HEK293T (cell line): Measurements from ENCODE around the gene IGFBPL1.

Experiments
- CTCF ChIA-PET: fragments of 350-600 bp; formaldehyde crosslinking; extraction: SDS; loops from one replicate; lab custom pipeline; 2021; ENCODE audit warnings: antibody characterized with exemption, inconsistent platforms; lab: Yijun Ruan, JAX
- POLR2A ChIA-PET: fragments of 350-600 bp; formaldehyde crosslinking; extraction: SDS; loops from one replicate; lab custom pipeline; 2020; ENCODE audit warnings: antibody characterized with exemption, inconsistent platforms; lab: Yijun Ruan, JAX
- DNase-seq: peaks from one replicate; pipeline ENCODE4 v3.0.0; 2012; ENCODE audit warnings: mixed read lengths; ENCODE audit errors: extremely low spot score
- ARNT ChIP-seq: fragments of 450-650 bp; IDR thresholded peaks from 2 replicates; pipeline ENCODE4 v1.6.1; 2017; ENCODE audit warnings: mild to moderate bottlenecking
- BHLHE40 ChIP-seq: fragments of 450-650 bp; IDR thresholded peaks from 2 replicates; pipeline ENCODE4 v1.6.1; 2016; ENCODE audit warnings: mild to moderate bottlenecking, moderate library complexity, borderline replicate concordance
- CTBP1 ChIP-seq: fragments of 450-650 bp; IDR thresholded peaks from 2 replicates; pipeline ENCODE4 v1.6.1; 2016; ENCODE audit warnings: borderline replicate concordance
- ELF4 ChIP-seq: fragments of 450-650 bp; IDR thresholded peaks from 2 replicates; pipeline ENCODE4 v1.6.1; 2017; ENCODE audit warnings: antibody characterized with exemption
- FOXA1 ChIP-seq: fragments of 450-650 bp; IDR thresholded peaks from 2 replicates; pipeline ENCODE4 v1.6.1; 2016; ENCODE audit warnings: mild to moderate bottlenecking
- FOXK2 ChIP-seq: fragments of 450-650 bp; IDR thresholded peaks from 2 replicates; pipeline ENCODE4 v1.6.1; 2016; ENCODE audit warnings: mild to moderate bottlenecking
- FOXM1 ChIP-seq: fragments of 450-650 bp; IDR thresholded peaks from 2 replicates; pipeline ENCODE4 v1.6.1; 2017; ENCODE audit warnings: mild to moderate bottlenecking, borderline replicate concordance
- HDGF ChIP-seq: fragments of 450-650 bp; IDR thresholded peaks from 2 replicates; pipeline ENCODE4 v1.6.1; 2017; ENCODE audit warnings: antibody characterized with exemption, borderline replicate concordance
- L3MBTL2 ChIP-seq: fragments of 450-650 bp; conservative IDR thresholded peaks from 2 replicates; pipeline ENCODE4 v1.6.1; 2016; ENCODE audit warnings: mild to moderate bottlenecking
- LEF1 ChIP-seq: fragments of 450-650 bp; IDR thresholded peaks from 2 replicates; pipeline ENCODE4 v1.6.1; 2017; ENCODE audit warnings: mild to moderate bottlenecking, borderline replicate concordance
- NFRKB ChIP-seq: fragments of 450-650 bp; IDR thresholded peaks from 2 replicates; pipeline ENCODE4 v1.6.1; 2016; ENCODE audit warnings: mild to moderate bottlenecking, moderate library complexity
- SP1 ChIP-seq: fragments of 450-650 bp; IDR thresholded peaks from 2 replicates; pipeline ENCODE4 v1.6.1; 2017
- SUZ12 ChIP-seq: fragments of 450-650 bp; IDR thresholded peaks from 2 replicates; pipeline ENCODE4 v1.6.1; 2016; ENCODE audit warnings: mild to moderate bottlenecking
- TARDBP ChIP-seq: fragments of 450-650 bp; IDR thresholded peaks from 2 replicates; pipeline ENCODE4 v1.6.1; 2016
- ZNF384 ChIP-seq: fragments of 450-650 bp; IDR thresholded peaks from 2 replicates; pipeline ENCODE4 v1.6.1; 2016
- TF ChIP-seq, protein P1 (sequence below): fragments of 450-650 bp; IDR thresholded peaks from 2 replicates; pipeline ENCODE4 v1.6.1; 2016

Gene IGFBPL1

GRCh38 chr9:38418366-38418765 lies 5.9 kb downstream of the IGFBPL1 start:
- POLR2A ChIA-PET, result interaction anchor here (0.9 kb wide), 1 partner anchor 30 kb away, joined by 3 read pairs; no protein-coding TSS in a partner anchor
- DNase-seq, result no peak
- CTCF ChIA-PET, result no interaction called here
- no peak for TF ChIP-seq HDGF
- TF ChIP-seq ZNF384, result no peak

DNA sequence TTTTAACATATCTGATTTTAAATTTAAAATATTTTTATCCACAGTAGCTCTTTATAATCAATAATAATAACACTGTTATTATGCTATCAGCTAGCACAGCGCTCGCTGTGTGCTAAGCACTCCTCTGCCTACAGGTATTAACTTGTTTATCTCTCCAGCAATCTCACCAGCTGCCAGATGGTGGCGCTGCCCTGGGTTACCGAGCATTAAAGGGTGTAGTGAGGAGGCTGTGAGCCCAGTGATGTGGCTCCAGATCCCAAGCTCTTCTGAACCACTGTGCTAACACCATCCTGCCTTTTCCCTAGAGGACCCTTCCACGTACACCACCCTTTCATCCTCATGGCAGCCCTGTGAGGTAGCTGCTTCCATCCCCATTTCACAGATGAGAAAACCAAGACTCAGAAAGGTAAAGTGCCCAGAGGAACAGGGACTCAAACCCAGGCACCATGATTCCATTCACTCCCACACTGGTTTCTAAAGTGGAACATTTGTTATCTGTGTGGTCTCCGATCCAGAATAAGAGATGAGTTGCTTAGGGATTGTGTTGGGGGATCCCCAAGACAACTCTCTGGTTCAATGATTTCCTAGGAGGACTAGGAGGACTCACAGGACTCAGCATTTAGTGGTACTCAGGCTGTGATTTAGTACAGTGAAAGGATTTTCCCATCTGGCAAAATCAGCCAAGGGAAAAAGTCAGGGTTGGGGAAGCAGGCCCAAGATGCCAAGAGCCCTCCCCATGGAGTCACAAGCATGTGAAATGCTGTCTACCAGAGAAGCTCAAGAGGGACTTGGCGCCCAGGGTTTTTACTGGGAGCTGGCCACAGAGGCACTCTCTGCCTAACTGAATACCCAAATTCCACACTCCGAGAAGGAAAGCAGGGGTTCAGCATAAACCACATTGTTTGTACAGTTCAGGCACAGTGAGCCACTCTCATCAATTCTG lies 7.0 kb downstream of the IGFBPL1 start:
- DNase-seq, result peak; percentile 67
- POLR2A ChIA-PET, result no interaction called here
- TF ChIP-seq TARDBP (no peak), FOXA1 (no peak), FOXM1 (no peak), NFRKB (no peak), L3MBTL2 (no peak), SUZ12 (no peak), FOXK2 (no peak), CTBP1 (no peak), ELF4 (no peak), LEF1 (no peak), SP1 (no peak), ARNT (no peak), ZNF384 (no peak), HDGF (no peak)
- TF ChIP-seq, protein P1, sequence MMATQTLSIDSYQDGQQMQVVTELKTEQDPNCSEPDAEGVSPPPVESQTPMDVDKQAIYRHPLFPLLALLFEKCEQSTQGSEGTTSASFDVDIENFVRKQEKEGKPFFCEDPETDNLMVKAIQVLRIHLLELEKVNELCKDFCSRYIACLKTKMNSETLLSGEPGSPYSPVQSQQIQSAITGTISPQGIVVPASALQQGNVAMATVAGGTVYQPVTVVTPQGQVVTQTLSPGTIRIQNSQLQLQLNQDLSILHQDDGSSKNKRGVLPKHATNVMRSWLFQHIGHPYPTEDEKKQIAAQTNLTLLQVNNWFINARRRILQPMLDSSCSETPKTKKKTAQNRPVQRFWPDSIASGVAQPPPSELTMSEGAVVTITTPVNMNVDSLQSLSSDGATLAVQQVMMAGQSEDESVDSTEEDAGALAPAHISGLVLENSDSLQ, result no peak
- CTCF ChIA-PET, result interaction anchor here (0.6 to 1.7 kb wide), 6 partner anchors 18 to 585 kb away, joined by 3 to 8 read pairs (median 3); no protein-coding TSS in a partner anchor

DNA sequence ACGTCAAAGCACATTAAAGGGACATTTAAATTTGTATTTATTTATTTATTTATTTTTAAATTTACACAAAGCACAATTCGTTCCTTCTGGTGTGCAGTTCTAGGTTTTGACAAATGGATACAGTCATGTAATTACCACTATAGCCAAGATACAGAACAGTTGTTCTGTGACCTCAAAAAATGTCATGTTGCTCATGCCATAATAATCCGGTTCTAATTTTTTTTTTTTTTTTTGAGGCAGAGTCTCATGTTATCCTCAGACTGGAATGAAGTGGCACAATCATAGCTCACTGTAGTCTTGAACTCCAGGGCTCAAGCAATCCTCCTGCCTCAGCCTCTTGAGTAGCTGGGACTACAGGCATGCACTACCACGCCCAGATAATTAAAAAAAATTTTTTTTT lies 7.8 kb downstream of the IGFBPL1 start:
- POLR2A ChIA-PET, result no interaction called here
- no peak for DNase-seq

GRCh38 chr9:38415856-38416255 lies 8.4 kb downstream of the IGFBPL1 start:
- DNase-seq, result no peak
- POLR2A ChIA-PET, result no interaction called here
- CTCF ChIA-PET, result no interaction called here
- no peak for TF ChIP-seq CTBP1
- TF ChIP-seq LEF1, result no peak
- no peak for TF ChIP-seq SUZ12
- no peak for TF ChIP-seq ZNF384
- no peak for TF ChIP-seq FOXK2
- TF ChIP-seq ARNT, result no peak
- TF ChIP-seq FOXA1, result no peak
- TF ChIP-seq HDGF, result no peak
- no peak for TF ChIP-seq TARDBP
- no peak for TF ChIP-seq L3MBTL2
- TF ChIP-seq SP1, result no peak
- TF ChIP-seq ELF4, result no peak
- TF ChIP-seq, protein P1, result no peak

More for the DNA sequence above, 7.8 kb downstream of the IGFBPL1 start:
- CTCF ChIA-PET, result interaction anchor here (1.1 to 1.7 kb wide), 3 partner anchors 19 to 27 kb away, joined by 3 to 8 read pairs (median 7); no protein-coding TSS in a partner anchor
- TF ChIP-seq ZNF384 (no peak), CTBP1 (no peak), FOXA1 (no peak), SUZ12 (no peak), SP1 (no peak), TARDBP (no peak), FOXM1 (no peak)

- POLR2A ChIA-PET, result no interaction called here
- no peak for TF ChIP-seq ARNT
- no peak for TF ChIP-seq CTBP1
- TF ChIP-seq TARDBP, result no peak
- no peak for TF ChIP-seq HDGF
- TF ChIP-seq ZNF384, result no peak
- TF ChIP-seq FOXM1, result no peak
- no peak for TF ChIP-seq L3MBTL2
- TF ChIP-seq NFRKB, result no peak
- no peak for TF ChIP-seq SUZ12
- TF ChIP-seq, protein P1, result no peak
- TF ChIP-seq FOXK2, result no peak
- TF ChIP-seq FOXA1, result no peak
- TF ChIP-seq BHLHE40, result no peak
- no peak for TF ChIP-seq LEF1
- no peak for TF ChIP-seq ELF4
- CTCF ChIA-PET, result interaction anchor here (0.6 kb wide), 1 partner anchor 33 kb away, joined by 3 read pairs; no protein-coding TSS in a partner anchor
- no peak for DNase-seq
These were observed 10.1 kb downstream of the IGFBPL1 start for GRCh38 chr9:38414040-38414723.

DNA sequence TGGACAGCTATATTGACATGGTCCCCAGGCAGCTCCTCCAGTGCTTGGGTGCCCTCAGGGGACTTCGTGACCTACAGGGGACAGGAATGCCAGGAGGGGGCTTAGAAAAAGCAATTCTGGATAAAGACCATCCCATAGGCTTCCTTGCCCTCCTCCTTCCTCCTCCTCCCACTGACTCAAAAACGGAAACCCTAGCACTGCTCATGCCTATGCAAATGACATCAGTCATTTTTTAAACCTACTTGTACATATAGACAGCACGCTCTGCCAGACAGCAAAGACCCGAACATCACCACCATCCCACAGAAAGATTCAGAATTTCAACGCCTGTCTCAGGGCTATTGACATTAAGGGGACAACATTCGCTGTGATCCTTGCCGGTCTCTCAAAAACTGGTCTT lies 11.0 kb downstream of the IGFBPL1 start:
- ChIA-PET CTCF (no interaction called here), POLR2A (no interaction called here)
- no peak for DNase-seq
- TF ChIP-seq FOXK2 (no peak), FOXA1 (no peak), CTBP1 (no peak), L3MBTL2 (no peak), BHLHE40 (no peak), ELF4 (no peak), LEF1 (no peak), ARNT (no peak), HDGF (no peak), SUZ12 (no peak), SP1 (no peak), TARDBP (no peak), ZNF384 (no peak), NFRKB (no peak), FOXM1 (no peak)
- TF ChIP-seq, protein P1, result no peak
